T47D (cell line): ENCODE measurements around the gene TTC39C.

Source experiments
- DNase-seq, 2 experiments: peaks; one replicate each; pipeline versions ENCODE4 v3.0.0 to v3.0.0-alpha.2; 2011 to 2012; ENCODE audit warnings: low read depth in 1 of 2, low spot score in 1 of 2
- JUND ChIP-seq: IDR thresholded peaks from 2 replicates; pipeline ENCODE4 v1.6.1; 2012; ENCODE audit warnings: low read depth
- in situ Hi-C: cut with HindIII; loops from 2 replicates; pipeline ENCODE4 v1.10.0; 2016; ENCODE audit warnings: low sequenced_read_pairs, low pct_unique_long_range_greater_than_20kb

Gene TTC39C

DNA sequence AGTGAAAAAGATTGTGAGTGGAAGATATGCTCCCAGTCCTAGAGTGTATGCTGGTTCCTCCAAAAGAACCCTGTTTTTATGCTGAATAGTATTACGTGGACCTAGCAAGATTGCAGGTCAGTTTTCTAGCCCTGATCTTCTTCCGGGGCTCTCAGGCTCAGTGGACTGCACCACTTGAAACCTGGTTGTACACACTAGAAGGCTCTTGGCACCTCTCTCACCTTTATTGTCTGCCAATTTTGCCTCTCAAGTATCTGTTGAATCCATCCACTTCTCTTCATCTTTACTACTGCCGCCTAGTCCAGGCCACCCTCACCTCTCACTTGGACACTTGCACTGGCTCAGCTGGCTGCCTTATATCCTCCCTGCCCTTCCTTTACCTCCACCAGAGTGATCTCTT, 16.8 kb downstream of the TTC39C start:
- in situ Hi-C loops = no loop called here
- TF ChIP-seq JUND = no peak
- no peak for DNase-seq

GRCh38 chr18:24031916-24032315, 17.4 kb downstream of the TTC39C start:
- TF ChIP-seq JUND = no peak
- in situ Hi-C loops = no loop called here
- DNase-seq = no peak

GRCh38 chr18:24033641-24034412, 19.3 kb downstream of the TTC39C start:
- no peak for TF ChIP-seq JUND
- no peak for DNase-seq
- in situ Hi-C loops = no loop called here

DNA sequence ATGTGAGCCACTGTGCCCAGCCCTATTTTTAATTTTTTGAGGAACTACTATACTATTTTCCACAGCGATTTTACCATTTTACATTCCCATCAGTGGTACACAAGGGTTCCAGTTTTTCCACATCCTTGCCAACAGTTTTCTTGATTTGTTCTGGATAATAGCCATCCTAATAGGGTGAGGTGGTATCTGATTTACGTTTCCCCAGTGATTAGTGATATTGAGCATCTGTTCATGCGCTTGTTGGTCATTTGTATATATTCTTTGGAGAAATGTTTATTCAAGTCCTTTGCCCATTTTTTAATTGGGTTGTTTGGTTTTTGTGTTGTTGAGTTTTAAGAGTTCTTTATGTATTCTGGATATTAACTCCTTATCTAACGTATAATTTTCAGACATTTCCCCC, 20.8 kb downstream of the TTC39C start:
- DNase-seq = no peak
- in situ Hi-C loops = no loop called here
- TF ChIP-seq JUND = no peak

DNA sequence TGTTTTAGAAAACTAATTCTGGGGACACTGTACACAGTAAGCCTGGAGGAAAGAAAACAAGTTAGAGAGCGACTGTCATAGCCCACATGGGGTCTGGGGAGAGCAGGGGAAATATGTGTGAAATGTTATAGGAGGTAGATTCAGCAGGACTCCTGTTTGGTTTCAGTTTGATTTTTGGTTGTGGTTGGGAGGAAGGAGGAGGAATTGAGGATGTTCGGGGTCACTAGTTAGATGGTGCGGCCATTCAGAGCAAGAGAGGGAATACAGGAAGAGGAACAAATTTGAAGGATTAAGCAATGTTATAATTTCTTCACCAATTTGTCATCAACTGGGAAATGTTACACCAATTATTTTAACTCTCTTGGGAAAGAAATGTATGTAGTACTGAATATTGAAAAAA, 25.1 kb downstream of the TTC39C start:
- DNase-seq = no peak
- in situ Hi-C loops = no loop called here
- TF ChIP-seq JUND = no peak

DNA sequence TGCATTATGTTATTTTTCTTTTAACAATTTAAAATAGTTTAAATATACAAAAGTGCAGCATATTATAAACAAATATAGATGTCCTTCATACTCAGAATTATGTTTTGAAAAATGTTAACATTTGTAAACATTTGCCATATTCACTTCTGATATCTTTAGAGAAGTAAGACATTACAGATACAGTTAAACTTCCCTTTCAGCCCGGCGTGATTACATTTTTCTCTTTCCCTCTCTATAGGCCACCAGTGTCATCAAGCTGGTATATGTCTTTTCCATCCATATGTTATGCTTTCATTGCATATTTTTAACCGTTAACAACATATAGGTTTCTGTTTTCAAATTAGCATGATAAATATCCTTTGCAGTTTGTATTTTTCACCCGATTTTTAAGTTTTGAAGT, 27.1 kb downstream of the TTC39C start:
- DNase-seq = no peak
- in situ Hi-C loops = no loop called here
- TF ChIP-seq JUND = no peak

DNA sequence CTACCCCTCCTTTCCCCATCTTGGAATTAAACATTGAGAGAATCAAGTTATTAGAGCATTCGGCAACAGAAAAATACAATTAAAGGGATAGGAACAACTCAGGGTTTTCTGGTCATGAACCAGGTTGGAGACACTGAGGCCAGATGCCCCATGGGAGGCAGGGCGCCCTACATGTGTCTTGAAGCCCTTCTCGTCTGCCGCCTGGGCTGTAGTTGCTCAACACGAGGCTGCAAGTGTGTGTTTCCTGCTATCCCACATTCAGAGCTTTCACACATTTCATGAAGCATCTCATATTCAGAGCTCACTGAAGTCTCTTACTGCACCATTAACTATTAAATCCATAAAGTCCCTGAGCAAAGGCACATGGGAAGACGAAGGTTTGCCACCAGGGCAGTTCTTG, 28.8 kb downstream of the TTC39C start:
- in situ Hi-C loops = no loop called here
- DNase-seq = no peak
- no peak for TF ChIP-seq JUND

- no peak for TF ChIP-seq JUND
- no peak for DNase-seq
- in situ Hi-C loops = no loop called here
Observed at GRCh38 chr18:24048261-24048660, 33.7 kb downstream of the TTC39C start.

GRCh38 chr18:24049142-24049541, 34.6 kb downstream of the TTC39C start:
- DNase-seq = no peak
- TF ChIP-seq JUND = no peak
- in situ Hi-C loops = no loop called here

DNA sequence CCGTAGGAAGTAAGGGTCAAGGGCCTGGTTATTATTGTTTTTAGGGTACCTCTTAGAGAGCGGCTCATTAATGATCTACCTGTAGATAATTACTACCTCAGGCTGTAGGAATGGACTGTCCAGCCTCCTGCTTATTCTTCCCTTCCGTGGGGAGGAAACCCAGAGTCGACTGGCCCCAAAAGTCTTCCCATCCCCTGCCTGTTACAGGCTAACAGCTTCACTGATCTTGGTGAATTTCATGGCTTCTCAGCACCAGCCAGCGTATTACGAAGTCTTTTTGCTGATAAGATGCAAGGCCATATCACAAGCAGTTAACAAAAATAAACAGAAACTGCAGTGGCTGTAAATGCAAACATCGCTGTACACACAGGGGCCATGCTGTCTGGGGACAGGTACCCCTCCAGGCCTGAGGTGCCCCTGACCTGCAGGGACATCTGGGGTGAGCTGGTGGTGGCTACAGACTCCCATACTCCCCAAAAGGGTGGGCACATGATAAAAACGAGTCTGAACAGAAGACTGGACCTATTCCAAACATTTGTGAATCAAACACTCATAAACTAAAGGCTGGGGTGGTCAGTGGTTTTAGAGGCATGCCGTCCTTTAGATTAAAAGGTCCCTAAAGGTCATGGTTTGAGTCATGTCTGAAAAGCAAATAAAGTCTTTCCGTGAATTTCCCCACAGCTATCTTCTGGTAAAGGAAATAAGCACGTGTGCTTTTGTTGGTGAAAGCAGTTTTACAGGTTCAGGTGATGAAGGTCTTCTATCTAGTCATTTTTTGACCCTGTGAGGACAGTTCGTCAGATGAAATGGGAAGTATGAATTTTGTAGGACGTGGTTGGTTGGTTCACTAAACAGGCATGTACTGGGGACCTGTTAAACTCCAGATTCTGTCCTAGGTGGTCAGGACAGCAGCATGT, 36.7 kb downstream of the TTC39C start:
- in situ Hi-C loops = no loop called here
- TF ChIP-seq JUND = no peak
- DNase-seq = no peak

- DNase-seq = no peak
- in situ Hi-C loops = no loop called here
- TF ChIP-seq JUND = no peak
Observed at GRCh38 chr18:24052053-24052452, 37.5 kb downstream of the TTC39C start.

- in situ Hi-C loops = no loop called here
- DNase-seq = no peak
- TF ChIP-seq JUND = no peak
Observed at GRCh38 chr18:24053211-24053610, 38.7 kb downstream of the TTC39C start.

- in situ Hi-C loops = no loop called here
- no peak for TF ChIP-seq JUND
- DNase-seq = no peak
Observed at GRCh38 chr18:24054130-24054529, 39.6 kb downstream of the TTC39C start.
